HG02610 (cell line): ENCODE measurements around the gene PFDN1.

Experiments
- ATAC-seq: cut with Tn5 transposase; IDR thresholded peaks from one replicate; pipeline ENCODE4 v1.9.1; 2021; ENCODE audit warnings: mild to moderate bottlenecking, moderate library complexity; ENCODE audit not compliant: unreplicated experiment

PFDN1 gene

GRCh38 chr5:140242099-140242498, 60.8 kb downstream of the PFDN1 start:
- ATAC-seq, result no peak

- ATAC-seq, result no peak
Observed at GRCh38 chr5:140240987-140241706, 61.8 kb downstream of the PFDN1 start.

- peak; percentile 59 for ATAC-seq
Observed at GRCh38 chr5:140239939-140240700, 62.8 kb downstream of the PFDN1 start.

GRCh38 chr5:140239461-140239860, 63.4 kb downstream of the PFDN1 start:
- no peak for ATAC-seq

GRCh38 chr5:140238756-140239155, 64.1 kb downstream of the PFDN1 start:
- no peak for ATAC-seq

- ATAC-seq, result no peak
Observed at GRCh38 chr5:140236891-140237598, 65.9 kb downstream of the PFDN1 start.

GRCh38 chr5:140235791-140236551, 66.9 kb downstream of the PFDN1 start:
- no peak for ATAC-seq

GRCh38 chr5:140234377-140234989, 68.4 kb downstream of the PFDN1 start:
- no peak for ATAC-seq

- ATAC-seq, result no peak
Observed at GRCh38 chr5:140232731-140233130, 70.2 kb downstream of the PFDN1 start.

GRCh38 chr5:140230373-140230772, 72.5 kb downstream of the PFDN1 start:
- no peak for ATAC-seq

GRCh38 chr5:140228364-140228837, 74.5 kb downstream of the PFDN1 start:
- no peak for ATAC-seq

- no peak for ATAC-seq
Observed at GRCh38 chr5:140227046-140227445, 75.9 kb downstream of the PFDN1 start.

- ATAC-seq, result no peak
Observed at GRCh38 chr5:140225396-140225795, 77.5 kb downstream of the PFDN1 start.

GRCh38 chr5:140224658-140225057, 78.2 kb downstream of the PFDN1 start:
- no peak for ATAC-seq

- ATAC-seq, result no peak
Observed at GRCh38 chr5:140223567-140223966, 79.3 kb downstream of the PFDN1 start.

- ATAC-seq, result no peak
Observed at GRCh38 chr5:140222416-140222815, 80.5 kb downstream of the PFDN1 start.

- ATAC-seq, result peak; percentile 59
Observed at GRCh38 chr5:140221697-140222223, 81.1 kb downstream of the PFDN1 start.

- no peak for ATAC-seq
Observed at GRCh38 chr5:140220698-140221064, 82.2 kb downstream of the PFDN1 start.

- ATAC-seq, result peak; percentile 85
Observed at GRCh38 chr5:140220032-140220697, 82.7 kb downstream of the PFDN1 start.
